Measurements from ENCODE around the gene TNXB.

DNA sequence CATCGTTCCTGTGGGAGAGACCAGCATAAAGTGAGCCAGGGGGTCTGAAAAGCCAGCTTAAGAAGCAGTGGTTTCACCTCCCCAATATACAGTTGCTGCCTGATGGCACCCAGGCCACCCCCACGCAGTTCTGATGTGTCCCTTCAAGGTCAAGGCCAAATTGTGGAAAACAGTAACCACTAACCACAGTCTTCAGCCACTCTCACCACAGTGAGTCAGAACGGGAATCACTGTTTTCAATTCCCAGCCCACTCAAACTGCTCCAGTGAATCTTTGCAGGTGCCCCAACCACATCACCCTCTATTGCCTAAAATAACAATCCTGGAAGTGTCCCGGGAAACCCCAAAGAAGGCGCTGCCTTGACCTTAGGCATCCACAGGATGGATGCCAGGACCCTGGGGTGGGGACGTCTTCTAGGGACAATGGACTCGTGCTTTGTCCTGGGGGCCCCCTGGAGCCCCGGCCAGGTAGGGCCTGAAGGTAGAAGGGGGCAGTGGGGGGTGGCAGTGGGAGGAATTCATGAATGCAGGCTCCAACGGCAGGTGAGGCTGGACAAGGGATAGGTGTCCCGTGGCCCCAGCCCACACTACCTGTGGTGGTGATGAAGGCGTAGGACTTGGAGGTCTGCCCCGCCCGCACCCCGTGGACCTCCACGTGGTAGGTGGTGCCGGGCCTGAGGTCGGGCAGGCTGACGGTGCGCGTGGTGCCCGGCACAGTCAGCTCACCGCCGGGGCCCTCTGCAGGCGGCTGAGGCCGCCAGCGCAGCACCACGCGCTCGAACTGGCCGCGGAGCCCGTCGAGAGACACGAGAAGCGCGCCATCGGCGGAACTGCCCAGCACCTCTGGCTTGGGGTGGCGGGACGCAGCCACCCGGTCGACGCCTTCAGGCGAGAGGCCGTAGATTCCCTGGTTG lies 22.2 kb downstream of the TNXB start:
- TF ChIP-seq RCOR1 (IDR thresholded peaks at IDR 0.05; ENCODE audit: insufficient replicate concordance, low read length): peak; percentile 100
- TF ChIP-seq, protein P1, sequence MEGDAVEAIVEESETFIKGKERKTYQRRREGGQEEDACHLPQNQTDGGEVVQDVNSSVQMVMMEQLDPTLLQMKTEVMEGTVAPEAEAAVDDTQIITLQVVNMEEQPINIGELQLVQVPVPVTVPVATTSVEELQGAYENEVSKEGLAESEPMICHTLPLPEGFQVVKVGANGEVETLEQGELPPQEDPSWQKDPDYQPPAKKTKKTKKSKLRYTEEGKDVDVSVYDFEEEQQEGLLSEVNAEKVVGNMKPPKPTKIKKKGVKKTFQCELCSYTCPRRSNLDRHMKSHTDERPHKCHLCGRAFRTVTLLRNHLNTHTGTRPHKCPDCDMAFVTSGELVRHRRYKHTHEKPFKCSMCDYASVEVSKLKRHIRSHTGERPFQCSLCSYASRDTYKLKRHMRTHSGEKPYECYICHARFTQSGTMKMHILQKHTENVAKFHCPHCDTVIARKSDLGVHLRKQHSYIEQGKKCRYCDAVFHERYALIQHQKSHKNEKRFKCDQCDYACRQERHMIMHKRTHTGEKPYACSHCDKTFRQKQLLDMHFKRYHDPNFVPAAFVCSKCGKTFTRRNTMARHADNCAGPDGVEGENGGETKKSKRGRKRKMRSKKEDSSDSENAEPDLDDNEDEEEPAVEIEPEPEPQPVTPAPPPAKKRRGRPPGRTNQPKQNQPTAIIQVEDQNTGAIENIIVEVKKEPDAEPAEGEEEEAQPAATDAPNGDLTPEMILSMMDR (conservative IDR thresholded peaks at IDR 0.05; ENCODE audit: low read depth, low read length): no peak
- TF ChIP-seq RAD21 (IDR thresholded peaks at IDR 0.05; ENCODE audit: low read length): no peak
